OCI-LY7 (cell line): Measurements from ENCODE around the gene TAF3. TPM values are rescaled to one million over a fixed set of nuclear protein-coding genes. Genes with fewer than 3 reads are reported as not detected.

Experiments used
- BruUV-seq: library from RNA; stranded (reverse); fragments of 400-500 nt; replicated peaks from 2 replicates; lab custom pipeline; 2021; lab: Mats Ljungman, UMichigan
- CTCF ChIA-PET: fragments of 300-600 bp; sonication (Branson Sonifier 250); formaldehyde crosslinking; loops from one replicate; lab custom pipeline; 2022; ENCODE audit warnings: antibody characterized with exemption; ENCODE audit not compliant: unreplicated experiment; lab: Charles Lee
- POLR2A ChIA-PET: fragments of 300-600 bp; sonication (Branson Sonifier 250); formaldehyde crosslinking; loops from one replicate; lab custom pipeline; 2022; ENCODE audit warnings: antibody characterized with exemption; lab: Charles Lee
- DNase-seq: peaks from one replicate; pipeline ENCODE4 v3.0.0-alpha.2; 2015; ENCODE audit warnings: low spot score
- H2AFZ ChIP-seq: fragments of 200-600 bp; sonication (generic), shearing (Covaris generic); 2 replicates; pipeline ENCODE4 v1.6.1; 2014; ENCODE audit warnings: mild to moderate bottlenecking, antibody characterized with exemption, low read length, moderate library complexity
- H3K27ac ChIP-seq: fragments of 200-600 bp; sonication (generic); 2 replicates; pipeline ENCODE4 v1.5.1; 2014; ENCODE audit warnings: mixed run types, low read depth, mild to moderate bottlenecking, moderate library complexity, low read length, inconsistent platforms; ENCODE audit not compliant: poor library complexity, severe bottlenecking
- H3K36me3 ChIP-seq: fragments of 200-600 bp; sonication (generic); 2 replicates; pipeline ENCODE4 v1.6.1; 2014; ENCODE audit warnings: mild to moderate bottlenecking, antibody characterized with exemption, low read length, moderate library complexity, mixed read lengths; ENCODE audit not compliant: insufficient read depth
- H3K4me1 ChIP-seq: fragments of 200-600 bp; sonication (generic); 2 replicates; pipeline ENCODE4 v1.5.1; 2014; ENCODE audit warnings: mild to moderate bottlenecking, low read length; ENCODE audit not compliant: insufficient read depth, poor library complexity, severe bottlenecking
- H3K4me2 ChIP-seq: fragments of 200-600 bp; sonication (generic); 2 replicates; pipeline ENCODE4 v1.6.1; 2014; ENCODE audit warnings: mild to moderate bottlenecking, low read length
- H3K4me3 ChIP-seq: fragments of 200-600 bp; sonication (generic); 2 replicates; pipeline ENCODE4 v1.5.1; 2014; ENCODE audit warnings: mild to moderate bottlenecking, low read depth, low read length; ENCODE audit not compliant: poor library complexity, severe bottlenecking
- H3K79me2 ChIP-seq: fragments of 200-600 bp; sonication (generic); 2 replicates; pipeline ENCODE4 v1.6.1; 2016; ENCODE audit warnings: low read depth, mild to moderate bottlenecking, low read length, moderate library complexity, mixed read lengths; ENCODE audit not compliant: insufficient read depth
- H3K9me2 ChIP-seq: fragments of 200-600 bp; sonication (generic); 2 replicates; pipeline ENCODE4 v1.6.1; 2016; ENCODE audit warnings: mild to moderate bottlenecking, low read length, mixed read lengths; ENCODE audit not compliant: insufficient read depth
- H3K9me3 ChIP-seq: fragments of 200-600 bp; sonication (generic); 2 replicates; pipeline ENCODE4 v1.6.1; 2014; ENCODE audit warnings: mild to moderate bottlenecking, mixed run types, low read length, mixed read lengths
- H4K20me1 ChIP-seq: fragments of 200-600 bp; sonication (generic); 2 replicates; pipeline ENCODE4 v1.6.1; 2014; ENCODE audit warnings: mild to moderate bottlenecking, antibody characterized with exemption, low read length, moderate library complexity, mixed read lengths; ENCODE audit not compliant: insufficient read depth
- EZH2phosphoT487 ChIP-seq: fragments of 200-600 bp; sonication (generic); IDR thresholded peaks from 2 replicates; pipeline ENCODE4 v1.6.1; 2018; ENCODE audit warnings: low read depth, borderline replicate concordance, mild to moderate bottlenecking, mixed run types, antibody characterized with exemption, low read length, moderate library complexity, mixed read lengths
- intact Hi-C: fragments of 100-400 bp; cut with micrococcal nuclease; formaldehyde crosslinking; loops from one replicate; pipeline ENCODE4 v1.10.0; 2022; ENCODE audit not compliant: unreplicated experiment
- total RNA-seq, 2 experiments: library from RNA; depleted of rRNA in 1 of 2; stranded (reverse); fragments of >200 nt in 1 of 2; shearing (Covaris generic) in 1 of 2; gene quantifications; 2 replicates each; pipeline ENCODE4 v1.2.3, GENCODE V29; 2014 to 2022
- TF ChIP-seq, protein P1 (sequence below): fragments of 200-600 bp; sonication (generic); conservative IDR thresholded peaks from 2 replicates; pipeline ENCODE4 v1.5.1; 2014; ENCODE audit warnings: mild to moderate bottlenecking, antibody characterized with exemption, low read length, moderate library complexity, mixed read lengths

Gene TAF3
- total RNA-seq, 2 experiments from 2014 or later: 3.8 to 11.1 TPM

DNA sequence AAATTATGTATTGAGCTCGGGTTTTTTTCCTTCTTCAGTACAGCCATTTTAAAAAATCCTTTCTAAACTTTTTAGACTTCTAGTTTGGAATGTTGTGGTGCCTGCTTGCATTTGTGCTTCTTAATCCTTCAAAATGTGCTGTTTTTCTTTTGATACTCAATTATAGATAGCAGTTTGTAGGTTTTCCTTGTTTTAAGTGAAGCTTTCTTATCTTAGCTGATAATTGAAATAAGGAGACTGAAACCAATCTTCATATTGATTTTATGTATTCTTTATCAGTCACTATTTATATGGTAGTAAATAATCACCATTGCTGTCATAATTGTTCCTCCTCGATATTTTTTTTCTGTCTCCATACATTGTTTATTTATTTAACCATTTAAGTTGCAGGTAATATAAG lies 56.6 kb downstream of the TAF3 start:
- no peak for TF ChIP-seq EZH2phosphoT487
- BruUV-seq: no TSS peak
- H3K4me2 ChIP-seq: no peak overlapping the region
- H3K27ac ChIP-seq: no peak overlapping the region
- H3K4me1 ChIP-seq: no peaks in the 10 kb centered on the region
- H3K36me3 ChIP-seq: no peaks in the 10 kb centered on the region
- CTCF ChIA-PET: no interaction called here
- intact Hi-C loops: loop anchor here (5.0 to 10.0 kb wide), 2 partner anchors 460 to 1427 kb away; no protein-coding TSS in a partner anchor
- POLR2A ChIA-PET: interaction anchor here (0.7 kb wide), 2 partner anchors 97 to 136 kb away, joined by 3 read pairs; no protein-coding TSS in a partner anchor
- H3K9me2 ChIP-seq: no peaks in the 10 kb centered on the region
- H3K9me3 ChIP-seq: no peaks in the 10 kb centered on the region
- no peak overlapping the region for H2AFZ ChIP-seq
- no peaks in the 10 kb centered on the region; the same call in 1 of the 2 replicates for H3K79me2 ChIP-seq
- no peak overlapping the region for H3K4me3 ChIP-seq
- no peaks in the 10 kb centered on the region for H4K20me1 ChIP-seq
- DNase-seq: no peak

DNA sequence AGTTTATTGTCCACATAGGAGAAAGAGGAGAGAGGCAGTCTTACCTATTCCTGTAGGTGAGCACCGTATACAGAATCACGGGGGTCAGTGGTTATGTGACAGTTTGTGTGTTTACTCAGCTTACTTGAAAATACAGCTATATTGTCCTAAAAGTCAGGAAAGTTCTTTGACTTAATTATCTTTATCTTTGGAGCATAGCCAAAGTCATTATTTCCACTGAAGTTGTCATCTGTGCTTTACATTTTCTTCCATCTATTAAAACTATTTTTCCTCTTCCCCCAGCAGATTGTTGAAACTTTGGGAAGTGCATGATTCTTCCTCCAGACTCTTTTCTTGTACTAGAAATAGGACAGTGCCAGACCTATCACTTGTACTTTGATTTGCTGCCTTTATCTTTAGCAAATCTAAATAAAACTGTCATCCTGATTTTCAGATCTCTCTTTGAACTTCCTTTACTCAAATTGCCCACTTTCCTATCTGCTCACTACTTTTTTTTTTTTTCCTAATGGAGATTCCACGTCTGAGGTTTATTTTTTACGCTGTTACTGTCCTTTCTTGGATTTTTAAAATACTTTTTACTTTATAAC lies 58.3 kb downstream of the TAF3 start:
- CTCF ChIA-PET: no interaction called here
- Histone ChIP-seq H3K4me3 (no peak overlapping the region), H3K9me2 (no peaks in the 10 kb centered on the region), H3K36me3 (no peaks in the 10 kb centered on the region), H4K20me1 (no peaks in the 10 kb centered on the region), H3K27ac (no peak overlapping the region), H3K4me2 (no peak overlapping the region), H2AFZ (no peak overlapping the region), H3K79me2 (no peaks in the 10 kb centered on the region; the same call in 1 of the 2 replicates), H3K9me3 (no peaks in the 10 kb centered on the region), H3K4me1 (no peaks in the 10 kb centered on the region)
- BruUV-seq: no TSS peak
- intact Hi-C loops: loop anchor here (10.0 kb wide), 1 partner anchor 458 kb away; no protein-coding TSS in a partner anchor
- POLR2A ChIA-PET: interaction anchor here (0.6 to 0.7 kb wide), 4 partner anchors 11 to 799 kb away, joined by 3 read pairs; no protein-coding TSS in a partner anchor
- DNase-seq: no peak
- TF ChIP-seq EZH2phosphoT487: no peak
- TF ChIP-seq, protein P1, sequence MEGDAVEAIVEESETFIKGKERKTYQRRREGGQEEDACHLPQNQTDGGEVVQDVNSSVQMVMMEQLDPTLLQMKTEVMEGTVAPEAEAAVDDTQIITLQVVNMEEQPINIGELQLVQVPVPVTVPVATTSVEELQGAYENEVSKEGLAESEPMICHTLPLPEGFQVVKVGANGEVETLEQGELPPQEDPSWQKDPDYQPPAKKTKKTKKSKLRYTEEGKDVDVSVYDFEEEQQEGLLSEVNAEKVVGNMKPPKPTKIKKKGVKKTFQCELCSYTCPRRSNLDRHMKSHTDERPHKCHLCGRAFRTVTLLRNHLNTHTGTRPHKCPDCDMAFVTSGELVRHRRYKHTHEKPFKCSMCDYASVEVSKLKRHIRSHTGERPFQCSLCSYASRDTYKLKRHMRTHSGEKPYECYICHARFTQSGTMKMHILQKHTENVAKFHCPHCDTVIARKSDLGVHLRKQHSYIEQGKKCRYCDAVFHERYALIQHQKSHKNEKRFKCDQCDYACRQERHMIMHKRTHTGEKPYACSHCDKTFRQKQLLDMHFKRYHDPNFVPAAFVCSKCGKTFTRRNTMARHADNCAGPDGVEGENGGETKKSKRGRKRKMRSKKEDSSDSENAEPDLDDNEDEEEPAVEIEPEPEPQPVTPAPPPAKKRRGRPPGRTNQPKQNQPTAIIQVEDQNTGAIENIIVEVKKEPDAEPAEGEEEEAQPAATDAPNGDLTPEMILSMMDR: no peak

DNA sequence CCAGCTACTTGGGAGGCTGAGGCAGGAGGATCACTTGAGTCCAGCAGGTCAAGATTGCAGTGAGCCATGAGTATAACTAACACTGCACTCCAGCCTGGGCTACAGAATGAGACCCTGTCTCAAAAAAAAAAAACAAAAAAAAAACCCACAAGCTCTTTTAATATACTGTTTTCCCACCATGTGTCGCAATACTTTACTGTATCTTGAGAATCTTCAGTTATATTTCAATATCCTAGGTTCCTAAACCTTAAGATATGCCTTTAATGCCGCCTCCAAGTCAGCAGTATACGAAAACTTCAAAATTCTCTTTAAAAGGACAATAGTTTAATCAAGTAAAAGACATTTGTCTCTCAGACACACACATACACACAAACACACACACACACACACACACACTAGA lies 62.8 kb downstream of the TAF3 start:
- intact Hi-C loops: no loop called here
- Histone ChIP-seq H3K4me2 (no peak overlapping the region), H3K9me3 (no peaks in the 10 kb centered on the region), H3K4me3 (no peak overlapping the region), H3K79me2 (no peaks in the 10 kb centered on the region), H4K20me1 (no peaks in the 10 kb centered on the region), H3K36me3 (no peaks in the 10 kb centered on the region), H3K27ac (no peak overlapping the region), H3K9me2 (no peaks in the 10 kb centered on the region), H3K4me1 (no peaks in the 10 kb centered on the region), H2AFZ (no peak overlapping the region)
- BruUV-seq: no TSS peak
- ChIA-PET CTCF (no interaction called here), POLR2A (interaction anchor here (0.5 kb wide), 1 partner anchor 17 kb away, joined by 4 read pairs; no protein-coding TSS in a partner anchor)
- TF ChIP-seq, protein P1: no peak
- TF ChIP-seq EZH2phosphoT487: no peak
- DNase-seq: no peak
